Neural progenitor cell (in vitro differentiated cells): Measurements from ENCODE around the gene BOD1L1. TPM values are rescaled to one million over a fixed set of nuclear protein-coding genes. Genes with fewer than 3 reads are reported as not detected.

Source experiments
- DNase-seq: peaks from one replicate; pipeline ENCODE4 v3.0.0-alpha.2; 2016; ENCODE audit warnings: low spot score
- H2AFZ ChIP-seq: fragments of 200-600 bp; sonication (generic); replicated peaks from 2 replicates; pipeline ENCODE4 v1.6.1; 2016; ENCODE audit warnings: antibody characterized with exemption
- H3F3A ChIP-seq: fragments of 200-600 bp; sonication (generic); 2 replicates; pipeline ENCODE4 v1.6.1; 2016; ENCODE audit warnings: antibody characterized with exemption, low read depth
- H3K27ac ChIP-seq: fragments of 200-600 bp; sonication (generic); 2 replicates; pipeline ENCODE4 v1.5.1; 2016; ENCODE audit warnings: mild to moderate bottlenecking
- H3K27me3 ChIP-seq: fragments of 200-600 bp; sonication (generic); 2 replicates; pipeline ENCODE4 v1.6.1; 2016; ENCODE audit warnings: mild to moderate bottlenecking, moderate library complexity
- H3K36me3 ChIP-seq: fragments of 200-600 bp; sonication (generic); 2 replicates; pipeline ENCODE4 v1.5.1; 2016
- H3K4me1 ChIP-seq: fragments of 200-600 bp; sonication (generic); 2 replicates; pipeline ENCODE4 v1.6.1; 2016; ENCODE audit warnings: mixed run types
- H3K4me2 ChIP-seq: fragments of 200-600 bp; sonication (generic); 2 replicates; pipeline ENCODE4 v1.6.1; 2016
- H3K4me3 ChIP-seq: fragments of 200-600 bp; sonication (generic); 2 replicates; pipeline ENCODE4 v1.5.1; 2016
- H3K79me2 ChIP-seq: fragments of 200-600 bp; sonication (generic); 2 replicates; pipeline ENCODE4 v1.6.1; 2016; ENCODE audit warnings: low read depth
- H3K9ac ChIP-seq: fragments of 200-600 bp; sonication (generic); 2 replicates; pipeline ENCODE4 v1.6.1; 2016
- H3K9me3 ChIP-seq: fragments of 200-600 bp; sonication (generic); 2 replicates; pipeline ENCODE4 v1.5.1; 2016; ENCODE audit warnings: low read depth
- H4K20me1 ChIP-seq: fragments of 200-600 bp; sonication (generic); 2 replicates; pipeline ENCODE4 v1.6.1; 2016; ENCODE audit warnings: low read depth
- H3K27ac Mint-ChIP-seq: 3 replicates; pipeline ENCODE4 v1.8.0; 2021; ENCODE audit warnings: mixed read lengths
- H3K27me3 Mint-ChIP-seq: 2 replicates; pipeline ENCODE4 v1.8.0; 2022; ENCODE audit warnings: low read depth, mild to moderate bottlenecking, inconsistent platforms, moderate library complexity, mixed read lengths; ENCODE audit not compliant: insufficient read depth
- H3K36me3 Mint-ChIP-seq: 3 replicates; pipeline ENCODE4 v1.8.0; 2021; ENCODE audit warnings: mixed read lengths
- H3K4me1 Mint-ChIP-seq: 3 replicates; pipeline ENCODE4 v1.8.0; 2021; ENCODE audit warnings: mixed read lengths
- H3K4me3 Mint-ChIP-seq: 3 replicates; pipeline ENCODE4 v1.8.0; 2021; ENCODE audit warnings: mild to moderate bottlenecking, moderate library complexity, mixed read lengths
- H3K9me3 Mint-ChIP-seq: 3 replicates; pipeline ENCODE4 v1.8.0; 2020; ENCODE audit warnings: mixed read lengths
- CTCF ChIP-seq: fragments of 200-600 bp; sonication (generic); IDR thresholded peaks from 2 replicates; pipeline ENCODE4 v1.5.1; 2017; ENCODE audit warnings: antibody characterized with exemption, mild to moderate bottlenecking
- EZH2 ChIP-seq: fragments of 200-600 bp; sonication (generic); IDR thresholded peaks from 2 replicates; pipeline ENCODE4 v1.6.1; 2017; ENCODE audit warnings: antibody characterized with exemption, mild to moderate bottlenecking, moderate library complexity
- EZH2phosphoT487 ChIP-seq: fragments of 200-600 bp; sonication (generic); IDR thresholded peaks from 2 replicates; pipeline ENCODE4 v1.6.1; 2017; ENCODE audit warnings: antibody characterized with exemption
- total RNA-seq: library from RNA; depleted of rRNA; stranded (reverse); fragments of >200 nt; gene quantifications from 2 replicates; pipeline ENCODE4 v1.2.3, GENCODE V29; 2015; ENCODE audit warnings: low replicate concordance

BOD1L1 gene
- total RNA-seq, 1 donor from 2014 or later, result 32.5 TPM

GRCh38 chr4:13592220-13592619 lies 35.3 kb downstream of the BOD1L1 start:
- DNase-seq, result no peak
- Mint-ChIP-seq H3K9me3 (no peaks in the 10 kb centered on the region), H3K36me3 (peaks cover 8% of the 10 kb centered on the region), H3K4me3 (no peak overlapping the region), H3K27me3 (no peaks in the 10 kb centered on the region), H3K27ac (no peak overlapping the region), H3K4me1 (no peaks in the 10 kb centered on the region)
- no peak overlapping the region for H2AFZ ChIP-seq
- H3K4me3 ChIP-seq, result no peak overlapping the region
- no peak overlapping the region for H3K4me2 ChIP-seq
- no peaks in the 10 kb centered on the region for H3K4me1 ChIP-seq
- H3K9me3 ChIP-seq, result no peaks in the 10 kb centered on the region
- no peaks in the 10 kb centered on the region for H3K79me2 ChIP-seq
- H3K27ac ChIP-seq, result no peak overlapping the region
- H3K9ac ChIP-seq, result no peak overlapping the region
- H4K20me1 ChIP-seq, result no peaks in the 10 kb centered on the region
- H3K36me3 ChIP-seq, result peaks cover 6% of the 10 kb centered on the region
- no peaks in the 10 kb centered on the region for H3F3A ChIP-seq
- H3K27me3 ChIP-seq, result no peaks in the 10 kb centered on the region
- TF ChIP-seq CTCF (no peak), EZH2 (no peak), EZH2phosphoT487 (no peak)

- Histone ChIP-seq H3K79me2 (no peaks in the 10 kb centered on the region), H3K27ac (no peak overlapping the region), H3F3A (no peaks in the 10 kb centered on the region), H3K36me3 (peaks cover 6% of the 10 kb centered on the region), H4K20me1 (no peaks in the 10 kb centered on the region), H3K9ac (no peak overlapping the region), H3K4me1 (no peaks in the 10 kb centered on the region), H3K4me2 (no peak overlapping the region), H3K27me3 (no peaks in the 10 kb centered on the region), H2AFZ (no peak overlapping the region), H3K9me3 (no peaks in the 10 kb centered on the region), H3K4me3 (no peak overlapping the region)
- Mint-ChIP-seq H3K9me3 (no peaks in the 10 kb centered on the region), H3K4me3 (no peak overlapping the region), H3K27ac (no peak overlapping the region), H3K27me3 (no peaks in the 10 kb centered on the region), H3K4me1 (no peaks in the 10 kb centered on the region), H3K36me3 (peaks cover 5% of the 10 kb centered on the region)
- no peak for DNase-seq
- no peak for TF ChIP-seq EZH2phosphoT487
- TF ChIP-seq EZH2, result no peak
- TF ChIP-seq CTCF, result no peak
Observed at GRCh38 chr4:13590766-13591165, 36.8 kb downstream of the BOD1L1 start.

- Histone ChIP-seq H3K27me3 (no peaks in the 10 kb centered on the region), H3K9ac (no peak overlapping the region), H3K4me2 (no peak overlapping the region), H3K4me1 (no peaks in the 10 kb centered on the region), H3K79me2 (no peaks in the 10 kb centered on the region), H2AFZ (no peak overlapping the region), H4K20me1 (no peaks in the 10 kb centered on the region), H3K36me3 (peaks cover 6% of the 10 kb centered on the region), H3K27ac (no peak overlapping the region), H3K4me3 (no peak overlapping the region), H3K9me3 (no peaks in the 10 kb centered on the region), H3F3A (no peaks in the 10 kb centered on the region)
- Mint-ChIP-seq H3K27me3 (no peaks in the 10 kb centered on the region), H3K9me3 (no peaks in the 10 kb centered on the region), H3K4me1 (no peaks in the 10 kb centered on the region), H3K27ac (no peak overlapping the region), H3K36me3 (peaks cover 5% of the 10 kb centered on the region), H3K4me3 (no peak overlapping the region)
- TF ChIP-seq EZH2 (no peak), EZH2phosphoT487 (no peak), CTCF (no peak)
- DNase-seq, result no peak
Observed at GRCh38 chr4:13588954-13589353, 38.6 kb downstream of the BOD1L1 start.

GRCh38 chr4:13584481-13584880 lies 43.0 kb downstream of the BOD1L1 start:
- Mint-ChIP-seq H3K27ac (no peak overlapping the region), H3K4me1 (no peaks in the 10 kb centered on the region), H3K9me3 (no peaks in the 10 kb centered on the region), H3K4me3 (no peak overlapping the region), H3K27me3 (no peaks in the 10 kb centered on the region), H3K36me3 (peaks cover 9% of the 10 kb centered on the region)
- Histone ChIP-seq H3K9ac (no peak overlapping the region), H2AFZ (no peak overlapping the region), H3K4me2 (no peak overlapping the region), H3K9me3 (no peaks in the 10 kb centered on the region), H3K36me3 (peaks cover 6% of the 10 kb centered on the region), H4K20me1 (no peaks in the 10 kb centered on the region), H3K27me3 (no peaks in the 10 kb centered on the region), H3F3A (no peaks in the 10 kb centered on the region), H3K79me2 (no peaks in the 10 kb centered on the region), H3K4me3 (no peak overlapping the region), H3K27ac (no peak overlapping the region), H3K4me1 (no peaks in the 10 kb centered on the region)
- no peak for DNase-seq
- TF ChIP-seq CTCF (no peak), EZH2 (no peak), EZH2phosphoT487 (no peak)
